ENCODE data around the gene NUP160. TPM values are rescaled to one million over a fixed set of nuclear protein-coding genes. Genes with fewer than 3 reads are reported as not detected.
A peak's percentile ranks its signal among the peaks of the same experiment; 100 is the strongest.

The NUP160 gene
- polyA plus RNA-seq, 3 donors: 10.6 to 15.7 (median 10.9) TPM

DNA sequence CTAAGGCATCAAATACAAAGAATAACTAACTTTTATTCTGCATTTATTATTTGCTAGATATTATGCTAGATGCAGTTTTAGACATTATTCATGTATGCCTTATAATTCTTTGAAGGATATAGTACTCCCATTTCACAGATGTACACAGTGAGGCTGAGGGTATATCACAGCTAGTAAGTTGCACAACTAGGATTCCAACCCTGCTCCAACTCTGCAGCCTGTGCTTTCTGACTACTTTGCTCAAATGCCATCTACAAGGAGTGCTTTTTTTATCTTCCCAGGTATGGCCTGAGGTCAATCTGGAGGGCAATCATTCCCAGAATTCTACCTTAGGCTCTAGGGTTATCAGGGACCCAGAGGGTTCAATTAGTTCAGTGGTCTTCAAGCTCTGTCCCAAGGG, 28.4 kb downstream of the NUP160 start:
- Histone ChIP-seq H3K27ac (ENCODE audit: low read depth in 1 of 2, low read length in 2 of 2) (no peak overlapping the region), H3K9me3 (replicated peaks in 1 of 2; ENCODE audit: control insufficient read depth in 1 of 2, insufficient read depth in 1 of 2, low read length in 2 of 2) (no peaks in the 10 kb centered on the region), H3K79me2 (ENCODE audit: insufficient read depth, low read length) (no peaks in the 10 kb centered on the region), H3K4me3 (replicated peaks in 1 of 3; ENCODE audit: low read depth in 2 of 3, low read length in 3 of 3) (no peak overlapping the region), H3K36me3 (replicated peaks in 1 of 2; ENCODE audit: control insufficient read depth in 1 of 2, insufficient read depth in 2 of 2, low read length in 2 of 2) (peaks cover 73 to 80% of the 10 kb centered on the region in 2 donors), H3K4me2 (replicated peaks; ENCODE audit: extremely low read depth, low read length, poor library complexity, severe bottlenecking) (no peak overlapping the region), H3K27me3 (ENCODE audit: control insufficient read depth in 2 of 2, insufficient read depth in 2 of 2, low read length in 2 of 2) (no peaks in the 10 kb centered on the region), H3K9ac (ENCODE audit: insufficient read depth, low read length, poor library complexity, severe bottlenecking) (no peak overlapping the region), H4K20me1 (ENCODE audit: insufficient read depth, low read length) (no peaks in the 10 kb centered on the region), H3K4me1 (ENCODE audit: control insufficient read depth in 1 of 2, insufficient read depth in 2 of 2, low read length in 2 of 2) (no peaks in the 10 kb centered on the region), H2AFZ (ENCODE audit: insufficient read depth, low read depth, low read length, poor library complexity, severe bottlenecking) (no peak overlapping the region)
- H3K27ac Mint-ChIP-seq: peak overlapping the region in 1 of 7 donors; percentile 65
- TF ChIP-seq, protein P1, sequence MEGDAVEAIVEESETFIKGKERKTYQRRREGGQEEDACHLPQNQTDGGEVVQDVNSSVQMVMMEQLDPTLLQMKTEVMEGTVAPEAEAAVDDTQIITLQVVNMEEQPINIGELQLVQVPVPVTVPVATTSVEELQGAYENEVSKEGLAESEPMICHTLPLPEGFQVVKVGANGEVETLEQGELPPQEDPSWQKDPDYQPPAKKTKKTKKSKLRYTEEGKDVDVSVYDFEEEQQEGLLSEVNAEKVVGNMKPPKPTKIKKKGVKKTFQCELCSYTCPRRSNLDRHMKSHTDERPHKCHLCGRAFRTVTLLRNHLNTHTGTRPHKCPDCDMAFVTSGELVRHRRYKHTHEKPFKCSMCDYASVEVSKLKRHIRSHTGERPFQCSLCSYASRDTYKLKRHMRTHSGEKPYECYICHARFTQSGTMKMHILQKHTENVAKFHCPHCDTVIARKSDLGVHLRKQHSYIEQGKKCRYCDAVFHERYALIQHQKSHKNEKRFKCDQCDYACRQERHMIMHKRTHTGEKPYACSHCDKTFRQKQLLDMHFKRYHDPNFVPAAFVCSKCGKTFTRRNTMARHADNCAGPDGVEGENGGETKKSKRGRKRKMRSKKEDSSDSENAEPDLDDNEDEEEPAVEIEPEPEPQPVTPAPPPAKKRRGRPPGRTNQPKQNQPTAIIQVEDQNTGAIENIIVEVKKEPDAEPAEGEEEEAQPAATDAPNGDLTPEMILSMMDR (IDR thresholded peaks at IDR 0.05): no peak
- no peaks in the 10 kb centered on the region for H3K4me1 Mint-ChIP-seq
- DNase-seq: no peak
- no peak overlapping the region for H3K4me3 Mint-ChIP-seq
- H3K27me3 Mint-ChIP-seq (ENCODE audit: low read depth in 3 of 3): no peaks in the 10 kb centered on the region
- intact Hi-C loops (cut with micrococcal nuclease): no loop called here
- peaks cover 57 to 72% of the 10 kb centered on the region in 2 donors for H3K36me3 Mint-ChIP-seq
- peaks cover 0 to 2% (median 0%) of the 10 kb centered on the region in 7 donors for H3K9me3 Mint-ChIP-seq

DNA sequence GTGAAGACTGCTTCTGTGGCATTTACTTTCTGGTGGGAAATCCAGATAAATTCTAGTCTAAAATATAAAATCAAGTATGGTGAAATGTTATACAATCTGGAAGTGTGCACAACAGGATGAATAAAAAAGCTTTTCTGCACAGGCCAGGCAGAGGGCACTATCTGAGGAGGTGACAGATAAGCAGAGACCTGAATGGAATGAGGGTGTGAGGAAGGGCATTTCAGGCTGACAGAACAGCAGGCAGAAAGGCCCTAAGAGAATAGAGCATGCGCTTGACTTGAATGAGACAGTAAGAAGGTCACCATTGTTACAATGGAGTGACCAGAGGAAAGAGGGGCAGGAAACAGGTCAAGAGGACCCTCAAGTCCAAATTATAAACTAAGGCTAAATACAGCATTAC, 47.4 kb downstream of the NUP160 start:
- Mint-ChIP-seq H3K4me1 (no peaks in the 10 kb centered on the region), H3K27me3 (ENCODE audit: low read depth in 3 of 3) (peaks cover 0 to 2% (median 0%) of the 10 kb centered on the region in 3 donors), H3K27ac (no peak overlapping the region), H3K9me3 (no peaks in the 10 kb centered on the region), H3K4me3 (no peak overlapping the region), H3K36me3 (peaks cover 57 to 88% of the 10 kb centered on the region in 2 donors)
- H3K4me2 ChIP-seq (replicated peaks; ENCODE audit: extremely low read depth, low read length, poor library complexity, severe bottlenecking): no peak overlapping the region
- peaks cover 89 to 94% of the 10 kb centered on the region in 2 donors for H3K36me3 ChIP-seq (replicated peaks in 1 of 2; ENCODE audit: control insufficient read depth in 1 of 2, insufficient read depth in 2 of 2, low read length in 2 of 2)
- H2AFZ ChIP-seq (ENCODE audit: insufficient read depth, low read depth, low read length, poor library complexity, severe bottlenecking): no peak overlapping the region
- no peak overlapping the region for H3K27ac ChIP-seq (ENCODE audit: low read depth in 1 of 2, low read length in 2 of 2)
- H3K4me3 ChIP-seq (replicated peaks in 1 of 3; ENCODE audit: low read depth in 2 of 3, low read length in 3 of 3): no peak overlapping the region
- H3K9ac ChIP-seq (ENCODE audit: insufficient read depth, low read length, poor library complexity, severe bottlenecking): no peak overlapping the region
- no peaks in the 10 kb centered on the region for H4K20me1 ChIP-seq (ENCODE audit: insufficient read depth, low read length)
- TF ChIP-seq, protein P1 (IDR thresholded peaks at IDR 0.05): no peak
- no peak for DNase-seq
- no peaks in the 10 kb centered on the region for H3K4me1 ChIP-seq (ENCODE audit: control insufficient read depth in 1 of 2, insufficient read depth in 2 of 2, low read length in 2 of 2)
- H3K27me3 ChIP-seq (ENCODE audit: control insufficient read depth in 2 of 2, insufficient read depth in 2 of 2, low read length in 2 of 2): no peaks in the 10 kb centered on the region
- WGBS (ENCODE audit: insufficient coverage): no CpG with 5 or more reads among the region's 1 CpG
- no peaks in the 10 kb centered on the region for H3K79me2 ChIP-seq (ENCODE audit: insufficient read depth, low read length)
- no peaks in the 10 kb centered on the region for H3K9me3 ChIP-seq (replicated peaks in 1 of 2; ENCODE audit: control insufficient read depth in 1 of 2, insufficient read depth in 1 of 2, low read length in 2 of 2)
- intact Hi-C loops (cut with micrococcal nuclease): no loop called here
